ENCODE results near the gene EYA2.
"Not testable (repeated sequence)": the region's sequence is repeated elsewhere in the genome, so short reads cannot be mapped to it uniquely, and the experiment has no call there.

Gene EYA2

GRCh38 chr20:46894579-46894958 lies at the start of gene EYA2:
TSS of gene EYA2 (plus strand) at chr20:46894843. CDS start at chr20:46990011, 95,168 bp downstream.
- DNase-seq: peak; percentile 64

GRCh38 chr20:46844965-46845364 lies 49.7 kb upstream of the EYA2 start:
- no peak for DNase-seq

- no peak for DNase-seq
Observed at GRCh38 chr20:46849269-46849668, 45.4 kb upstream of the EYA2 start.

DNA sequence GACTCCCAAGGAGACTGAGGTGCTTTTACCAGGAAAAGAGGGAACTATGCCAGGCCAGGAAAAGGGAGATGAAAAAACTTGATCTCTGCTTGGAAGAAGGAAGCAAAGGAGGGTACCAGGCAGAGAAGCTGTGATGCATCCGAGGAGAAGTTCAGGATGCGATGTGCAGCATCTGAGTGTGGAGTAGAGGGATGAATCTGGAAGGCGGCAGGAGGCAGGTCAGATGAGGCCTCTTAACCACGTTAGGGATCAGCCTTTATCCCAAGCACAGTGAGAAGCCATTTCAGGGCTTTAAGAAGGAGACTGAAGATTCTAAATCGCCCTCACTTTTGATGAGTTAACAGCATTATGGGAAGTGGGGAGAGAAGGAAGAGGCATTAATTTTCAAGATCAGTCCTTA lies 44.9 kb upstream of the EYA2 start:
- no peak for DNase-seq

- DNase-seq: no peak
Observed at GRCh38 chr20:46850416-46850815, 44.2 kb upstream of the EYA2 start.

DNA sequence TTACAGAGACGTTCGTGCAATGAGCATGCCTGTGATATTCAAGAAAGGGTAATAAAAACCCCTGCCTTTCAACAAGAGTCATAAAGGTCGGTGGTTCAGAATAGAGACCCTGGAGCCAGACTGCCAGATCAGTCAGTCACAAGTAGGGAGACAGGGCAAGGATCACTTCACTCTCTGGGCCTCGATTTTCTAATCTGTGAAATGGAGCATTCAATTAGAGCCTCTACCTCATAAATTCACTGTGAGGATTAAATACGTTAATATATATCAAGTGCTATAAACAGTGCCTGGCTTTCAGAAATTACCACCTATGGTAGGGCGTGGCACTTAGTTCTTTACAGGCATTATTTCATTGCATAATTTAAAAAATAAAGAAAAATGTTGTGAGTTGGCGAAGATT lies 43.7 kb upstream of the EYA2 start:
- DNase-seq: no peak

DNA sequence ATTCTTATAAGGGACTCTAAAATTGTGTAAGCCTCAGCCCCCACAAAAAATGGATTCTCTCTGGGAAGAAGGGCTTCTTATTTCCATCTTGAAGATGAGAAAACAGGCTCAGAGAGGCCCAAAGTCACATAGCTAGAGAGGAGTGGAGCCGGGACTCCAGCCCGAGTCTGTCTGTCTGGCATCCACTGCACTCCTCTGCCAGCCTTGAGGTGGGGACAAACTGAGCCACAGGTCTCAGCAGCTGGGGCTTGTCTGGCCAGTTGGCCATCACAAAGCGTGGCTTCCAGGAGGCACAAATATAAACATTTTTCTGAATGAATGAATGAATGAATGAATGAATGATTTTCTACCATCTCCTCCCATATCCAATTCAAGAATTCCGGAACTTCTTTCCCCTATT lies 42.9 kb upstream of the EYA2 start:
- no peak for DNase-seq

GRCh38 chr20:46852313-46852712 lies 42.3 kb upstream of the EYA2 start:
- DNase-seq: no peak

DNA sequence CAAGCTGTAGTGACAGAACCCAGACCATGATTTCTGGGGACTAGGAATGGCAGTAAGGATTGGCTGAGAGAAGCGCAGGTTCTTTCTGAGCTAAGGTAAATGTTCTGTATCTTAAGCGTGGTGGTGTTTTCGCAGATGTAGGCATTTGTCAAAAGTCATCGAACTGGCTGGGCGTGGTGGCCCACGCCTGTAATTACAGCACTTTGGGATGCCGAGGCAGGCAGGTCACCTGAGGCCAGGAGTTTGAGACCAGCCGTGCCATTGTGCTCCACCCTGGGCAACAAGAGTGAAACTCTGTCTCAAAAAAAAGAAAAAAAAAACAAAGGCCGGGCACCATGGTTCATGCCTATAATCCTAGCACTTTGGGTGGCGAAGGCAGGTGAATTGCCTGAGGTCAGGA lies 40.7 kb upstream of the EYA2 start:
- no peak for DNase-seq

GRCh38 chr20:46857061-46857831 lies 37.4 kb upstream of the EYA2 start:
- DNase-seq: no peak

DNA sequence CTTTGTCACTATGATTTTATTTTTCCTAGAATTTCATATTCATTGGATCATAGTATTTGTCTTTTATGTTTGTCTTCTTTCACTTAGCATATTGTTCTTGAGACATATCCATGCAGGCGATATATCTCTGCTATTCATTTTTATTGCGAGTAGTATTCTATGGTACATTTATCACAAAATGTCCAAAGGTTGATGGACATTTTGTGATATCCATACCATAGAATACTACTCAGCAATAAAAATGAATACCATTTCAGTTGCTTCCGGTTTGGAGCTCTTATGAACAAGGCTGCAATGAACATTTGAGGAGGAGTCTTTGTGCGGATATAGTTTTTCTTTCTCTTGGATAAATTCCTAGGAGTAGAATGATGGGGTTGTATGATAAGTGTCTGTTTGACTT lies 28.8 kb upstream of the EYA2 start:
- DNase-seq: no peak

DNA sequence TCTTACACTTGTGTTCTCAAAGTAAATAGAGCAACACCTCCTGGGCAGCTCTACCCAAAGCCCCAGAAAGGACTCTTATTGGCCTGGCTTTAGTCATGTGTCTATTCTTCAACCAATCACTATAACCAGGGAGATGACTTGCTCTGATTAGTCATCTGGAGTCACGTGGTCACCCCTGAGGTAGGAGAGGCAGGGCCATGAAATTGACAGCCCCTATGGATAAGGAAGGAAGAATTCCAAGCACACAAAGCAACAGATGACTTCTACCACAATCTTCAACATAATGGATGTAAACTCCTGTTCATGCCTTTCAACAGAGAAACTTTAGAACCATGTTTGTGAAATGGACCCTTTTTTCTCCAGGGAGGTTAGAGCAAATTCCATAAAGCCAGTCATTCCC lies 24.6 kb upstream of the EYA2 start:
- no peak for DNase-seq

GRCh38 chr20:46872328-46873211 lies 22.1 kb upstream of the EYA2 start:
- DNase-seq: peak; percentile 28

DNA sequence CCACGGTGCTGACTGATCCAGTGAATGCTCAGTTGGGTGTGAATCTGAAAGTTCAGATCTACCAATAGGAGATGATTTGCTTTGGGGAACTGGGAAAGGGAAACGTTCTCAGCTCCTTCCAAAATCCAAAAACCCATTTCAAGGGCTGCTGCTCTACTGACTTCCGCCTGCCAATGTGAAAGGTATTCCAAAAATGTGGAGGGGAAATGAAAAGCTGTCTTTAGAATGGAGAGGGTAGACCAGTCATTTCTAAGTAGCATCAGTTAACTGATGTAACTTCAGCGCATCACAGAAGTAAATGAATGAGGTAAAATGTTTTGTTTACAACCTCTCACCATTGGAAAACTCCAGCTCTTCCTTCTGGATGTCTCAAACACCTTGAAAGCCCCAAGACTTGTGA lies 19.6 kb upstream of the EYA2 start:
- DNase-seq: no peak

DNA sequence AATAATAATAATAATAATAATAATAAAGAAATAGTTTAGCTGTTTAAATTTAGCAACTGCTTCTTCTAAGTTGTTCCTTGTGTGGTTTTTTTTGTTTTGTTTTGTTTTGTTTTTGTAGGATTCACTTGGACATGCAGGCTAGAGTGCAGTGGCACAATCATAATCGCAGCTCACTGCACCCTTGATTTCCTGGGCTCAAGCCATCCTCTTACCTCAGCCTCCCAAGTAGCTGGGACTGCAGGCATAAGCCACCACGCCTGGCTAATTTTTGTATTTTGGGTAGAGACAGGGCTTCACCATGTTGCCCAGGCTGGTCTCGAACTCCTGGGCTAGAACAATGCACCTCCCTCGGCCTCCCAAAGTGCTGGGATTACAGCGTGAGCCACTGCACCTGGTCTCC lies 15.3 kb upstream of the EYA2 start:
- DNase-seq: no peak

DNA sequence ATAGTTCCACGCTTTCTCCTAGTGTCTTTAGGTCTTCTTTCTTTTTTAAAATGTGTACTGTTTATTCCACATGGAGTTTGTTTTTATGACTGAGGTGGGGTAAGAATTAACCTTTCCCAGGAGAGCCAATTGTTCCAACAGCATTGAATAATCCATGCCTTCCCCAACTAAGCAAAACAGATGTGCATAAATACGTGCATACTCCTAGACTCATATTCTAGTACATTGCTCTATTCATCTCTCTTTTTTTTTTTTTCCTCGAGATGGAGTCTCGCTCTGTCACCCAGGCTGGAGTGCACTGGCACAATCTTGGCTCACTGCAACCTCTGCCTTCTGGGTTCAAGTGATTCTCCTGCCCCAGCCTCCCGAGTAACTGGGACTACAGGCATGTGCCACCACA lies 14.7 kb upstream of the EYA2 start:
- not testable (repeated sequence) for DNase-seq

DNA sequence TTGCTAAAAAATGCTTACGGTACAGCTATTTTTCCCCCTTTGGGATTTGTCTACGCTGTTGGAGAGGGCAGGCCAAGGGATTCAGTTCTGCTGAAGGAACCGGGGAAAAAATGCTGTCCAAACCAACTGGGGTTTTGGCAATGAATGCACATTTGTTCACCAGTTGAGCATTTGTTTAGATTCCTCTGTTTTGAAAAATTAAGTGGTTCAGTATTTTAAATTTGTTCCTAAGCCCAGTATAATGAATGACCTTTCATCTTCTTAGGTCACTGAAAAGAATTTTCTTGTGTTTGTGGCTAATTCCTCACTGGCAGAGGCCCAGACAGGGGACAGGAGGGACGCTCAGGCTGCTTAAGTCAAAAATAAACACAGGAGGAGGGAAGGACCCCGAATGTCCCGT lies 10.8 kb upstream of the EYA2 start:
- DNase-seq: no peak

DNA sequence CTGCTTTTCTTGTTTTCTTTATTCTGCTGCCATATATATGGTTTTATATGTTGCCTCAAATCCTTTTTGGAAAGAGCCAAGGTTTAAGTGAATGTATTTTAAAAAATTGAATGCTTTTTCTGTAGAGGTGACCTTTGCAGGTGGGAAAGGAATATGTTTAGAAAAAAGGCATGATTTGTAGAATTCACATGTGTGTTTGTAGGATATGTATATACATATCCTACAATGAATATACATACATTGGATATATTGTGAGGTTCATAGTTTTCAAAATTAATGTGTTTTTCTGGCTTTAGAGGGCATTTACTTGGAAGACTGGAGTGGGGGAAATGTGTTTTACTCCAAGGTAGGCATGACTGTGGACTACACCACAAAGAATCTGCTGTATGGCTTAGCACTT lies 4.0 kb upstream of the EYA2 start:
- DNase-seq: no peak

DNA sequence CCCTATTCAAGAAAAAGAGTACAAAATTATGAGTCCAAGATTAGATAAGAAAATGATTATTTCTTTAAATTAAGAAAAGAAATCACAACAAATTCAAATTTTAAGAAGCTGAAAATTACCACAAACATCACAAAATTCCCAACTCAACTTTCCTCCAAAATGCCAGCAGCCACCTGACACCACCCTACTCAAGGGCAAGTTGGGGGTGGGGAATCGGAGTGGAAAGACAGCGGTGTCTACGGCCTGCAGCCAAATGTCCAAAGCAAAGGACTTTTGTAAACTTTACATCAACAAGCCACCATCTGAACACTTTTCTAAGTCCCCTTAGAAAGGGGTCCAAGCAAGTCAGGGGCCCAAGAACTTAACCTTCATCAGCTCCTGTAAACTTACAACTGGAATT lies 1.6 kb upstream of the EYA2 start:
- no peak for DNase-seq

DNA sequence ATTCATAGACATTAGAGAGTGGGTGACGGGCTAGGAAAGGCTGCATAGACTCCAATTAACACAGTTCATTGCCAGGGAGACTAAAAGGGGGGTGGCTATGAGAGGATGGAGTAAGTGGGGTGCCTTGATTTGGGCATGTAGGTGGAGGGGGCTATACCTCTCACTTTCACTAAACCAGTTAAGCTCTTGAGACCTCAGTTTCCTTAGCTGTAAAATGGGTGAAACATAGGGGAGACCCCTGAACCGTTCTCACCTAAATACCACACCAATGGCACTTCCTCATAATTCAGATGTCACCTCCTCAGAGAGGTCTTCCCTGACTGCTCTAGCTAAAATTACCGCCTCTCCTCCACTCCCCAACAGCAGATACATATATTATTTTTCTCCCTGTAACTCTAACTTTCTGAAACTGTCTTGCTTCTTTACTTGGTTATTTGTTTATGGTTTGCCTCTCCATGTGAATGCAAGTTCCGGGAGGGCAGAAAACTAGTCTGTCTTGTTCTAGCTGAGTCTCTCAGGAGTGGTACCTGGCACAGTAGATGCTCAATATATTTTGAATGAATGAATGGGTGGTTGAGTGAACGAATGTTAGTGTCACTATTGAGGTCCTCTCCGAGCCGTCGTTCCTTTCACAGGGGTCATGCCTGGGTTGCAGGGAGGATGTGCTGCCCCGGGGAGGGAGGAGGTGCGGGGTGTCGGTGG lies 615 bp upstream of the EYA2 start:
- peak; percentile 39 for DNase-seq

GRCh38 chr20:46894971-46895905 lies 595 bp downstream of the EYA2 start:
- peak; percentile 64 for DNase-seq

- peak; percentile 80 for DNase-seq
Observed at GRCh38 chr20:46895906-46896242, 1.2 kb downstream of the EYA2 start.

All from NCI-H69 (cell line).